Endothelial cell of umbilical vein (primary cell): Measurements from ENCODE around the gene SMURF2. TPM values are rescaled to one million over a fixed set of nuclear protein-coding genes. Genes with fewer than 3 reads are reported as not detected.

Experiments
- BruUV-seq: library from RNA; stranded (reverse); fragments of 400-500 nt; replicated peaks from 2 replicates; lab custom pipeline; 2021; lab: Mats Ljungman, UMichigan
- CTCF ChIA-PET: fragments of 300-600, 350-600 bp; sonication (Branson Sonifier 250); formaldehyde crosslinking; loops from one replicate; lab custom pipeline; 2021; ENCODE audit warnings: antibody characterized with exemption, inconsistent platforms; lab: Charles Lee
- POLR2A ChIA-PET: fragments of 300-600, 350-600 bp; sonication (Branson Sonifier 250); formaldehyde crosslinking; loops from one replicate; lab custom pipeline; 2021; ENCODE audit warnings: antibody characterized with exemption, inconsistent platforms; lab: Charles Lee
- DNase-seq: peaks from one replicate; pipeline ENCODE4 v3.0.0-alpha.2; 2011; ENCODE audit warnings: low read depth, low spot score
- FAIRE-seq: peaks from 2 replicates; lab custom pipeline; 2011; peaks lifted over from hg19 to GRCh38; lab: Jason Lieb, UNC
- H2AFZ ChIP-seq: 2 replicates; pipeline ENCODE4 v1.6.0; 2012; ENCODE audit warnings: low read depth, low read length, control low read depth, inconsistent platforms
- H3K27ac ChIP-seq: 2 replicates; pipeline ENCODE4 v1.5.1; 2011; ENCODE audit warnings: low read depth, mild to moderate bottlenecking, control low read depth, low read length, moderate library complexity; ENCODE audit not compliant: insufficient read depth
- H3K27me3 ChIP-seq, 2 experiments: 2 replicates each; pipeline versions ENCODE4 v1.6.0 to v1.6.1; 2011; ENCODE audit warnings: low read length in 2 of 2, mixed read lengths in 1 of 2; ENCODE audit not compliant: control insufficient read depth in 2 of 2, insufficient read depth in 2 of 2
- H3K36me3 ChIP-seq, 2 experiments: 2 replicates in 1 of 2; 3 replicates in 1 of 2; pipeline ENCODE4 v1.5.1; 2011; ENCODE audit warnings: low read length in 2 of 2, mild to moderate bottlenecking in 1 of 2, moderate library complexity in 1 of 2; ENCODE audit not compliant: control insufficient read depth in 2 of 2, insufficient read depth in 2 of 2; ENCODE audit errors: extremely low read depth in 1 of 2
- H3K4me1 ChIP-seq: 3 replicates; pipeline ENCODE4 v1.5.1; 2011; ENCODE audit warnings: mild to moderate bottlenecking, low read length; ENCODE audit not compliant: control insufficient read depth, insufficient read depth; ENCODE audit errors: extremely low read depth
- H3K4me2 ChIP-seq: 2 replicates; pipeline ENCODE4 v1.6.1; 2011; ENCODE audit warnings: low read length, control low read depth, mixed read lengths; ENCODE audit not compliant: insufficient read depth
- H3K4me3 ChIP-seq, 3 experiments: fragments of 200-600 bp in 1 of 3; sonication (generic), shearing (Covaris generic) in 1 of 3; replicated peaks in 1 of 3; 2 replicates each; pipeline ENCODE4 v1.5.1; 2011 to 2016; ENCODE audit warnings: control low read depth in 3 of 3, low read length in 3 of 3, mild to moderate bottlenecking in 2 of 3, inconsistent platforms in 1 of 3, low read depth in 1 of 3, moderate library complexity in 1 of 3; ENCODE audit not compliant: insufficient read depth in 1 of 3
- H3K79me2 ChIP-seq: 2 replicates; pipeline ENCODE4 v1.6.0; 2012; ENCODE audit warnings: low read length, inconsistent platforms; ENCODE audit not compliant: control insufficient read depth, insufficient read depth
- H3K9ac ChIP-seq: replicated peaks from 2 replicates; pipeline ENCODE3; 2011; ENCODE audit warnings: low read length, control low read depth; ENCODE audit not compliant: insufficient read depth; ENCODE audit errors: extremely low read depth
- H3K9me1 ChIP-seq: replicated peaks from 3 replicates; pipeline ENCODE4 v1.6.0; 2011; ENCODE audit warnings: mild to moderate bottlenecking, low read length; ENCODE audit not compliant: control insufficient read depth, insufficient read depth; ENCODE audit errors: extremely low read depth
- H3K9me3 ChIP-seq: replicated peaks from 2 replicates; pipeline ENCODE4 v1.5.1; 2012; ENCODE audit warnings: low read length, inconsistent platforms; ENCODE audit not compliant: control insufficient read depth, insufficient read depth
- H4K20me1 ChIP-seq: replicated peaks from 2 replicates; pipeline ENCODE3; 2011; ENCODE audit warnings: mild to moderate bottlenecking, low read length; ENCODE audit not compliant: control insufficient read depth, insufficient read depth; ENCODE audit errors: extremely low read depth
- EZH2 ChIP-seq: IDR thresholded peaks from 2 replicates; pipeline ENCODE4 v1.6.1; 2012; ENCODE audit warnings: borderline replicate concordance, low read depth, mild to moderate bottlenecking, moderate library complexity, low read length, inconsistent platforms; ENCODE audit not compliant: severe bottlenecking
- FOS ChIP-seq: IDR thresholded peaks from 2 replicates; pipeline ENCODE4 v1.6.1; 2011; ENCODE audit warnings: mild to moderate bottlenecking, low read length, moderate library complexity, borderline replicate concordance; ENCODE audit not compliant: insufficient read depth
- GATA2 ChIP-seq: IDR thresholded peaks from 2 replicates; pipeline ENCODE4 v1.7.0; 2011; ENCODE audit warnings: low read depth, mild to moderate bottlenecking, moderate library complexity, mixed read lengths, low read length; ENCODE audit not compliant: insufficient read length, insufficient read depth
- JUN ChIP-seq: IDR thresholded peaks from 2 replicates; pipeline ENCODE4 v1.6.1; 2011; ENCODE audit warnings: borderline replicate concordance, low read depth; ENCODE audit not compliant: insufficient read length, insufficient read depth
- MYC ChIP-seq: IDR thresholded peaks from one replicate; pipeline ENCODE4 v1.6.1; 2011; ENCODE audit warnings: mild to moderate bottlenecking, low read depth, low read length
- POLR2A ChIP-seq: IDR thresholded peaks from 2 replicates; pipeline ENCODE4 v1.6.1; 2012; ENCODE audit warnings: low read depth, mild to moderate bottlenecking, control low read depth, low read length
- POLR2AphosphoS5 ChIP-seq: IDR thresholded peaks from 2 replicates; pipeline ENCODE4 v1.6.1; 2012; ENCODE audit warnings: low read depth, mild to moderate bottlenecking, control low read depth, low read length, moderate library complexity; ENCODE audit not compliant: insufficient read depth
- dilution Hi-C: fragments of 300-500 bp; cut with MboI; formaldehyde crosslinking; loops from one replicate; pipeline ENCODE4 v1.15.0; 2019; ENCODE audit warnings: low sequenced_read_pairs; ENCODE audit not compliant: extremely low pct_ligation_motif_present
- intact Hi-C: fragments of 100-400 bp; cut with micrococcal nuclease; formaldehyde crosslinking; loops from one replicate; pipeline ENCODE4 v1.10.0; 2022
- polyA plus RNA-seq, 4 experiments: library from polyadenylated mRNA; depleted of rRNA in 3 of 4; stranded (reverse) in 3 of 4; unstranded in 1 of 4; fragments of >200 nt; gene quantifications; 2 replicates each; pipeline versions ENCODE4 v1.2.1 to v1.2.3, GENCODE V29; 2011 to 2012; ENCODE audit warnings: missing spikeins in 1 of 4
- total RNA-seq: library from RNA; stranded (reverse); gene quantifications from 2 replicates; pipeline ENCODE4 v1.2.3, GENCODE V29; 2021
- TF ChIP-seq, protein P1 (sequence below): IDR thresholded peaks from 2 replicates; pipeline ENCODE4 v1.6.1; 2011; ENCODE audit not compliant: insufficient read depth, insufficient read length
- TF ChIP-seq, protein P2 (sequence below), 2 donors: IDR thresholded peaks; 1 replicate in 1 of 2; 2 replicates in 1 of 2; pipeline ENCODE4 v1.5.1; 2011; ENCODE audit warnings: low read length in 2 of 2, mild to moderate bottlenecking in 2 of 2, moderate library complexity in 2 of 2, control low read depth in 1 of 2, inconsistent platforms in 1 of 2, low read depth in 1 of 2; ENCODE audit not compliant: insufficient read depth in 1 of 2; ENCODE audit errors: extremely low read depth in 1 of 2

The SMURF2 gene
- total and polyA plus RNA-seq, 2 donors (not counting 3 experiments of a cell fraction or from before 2014, with no cell fraction given) = 32.9 to 105 TPM

DNA sequence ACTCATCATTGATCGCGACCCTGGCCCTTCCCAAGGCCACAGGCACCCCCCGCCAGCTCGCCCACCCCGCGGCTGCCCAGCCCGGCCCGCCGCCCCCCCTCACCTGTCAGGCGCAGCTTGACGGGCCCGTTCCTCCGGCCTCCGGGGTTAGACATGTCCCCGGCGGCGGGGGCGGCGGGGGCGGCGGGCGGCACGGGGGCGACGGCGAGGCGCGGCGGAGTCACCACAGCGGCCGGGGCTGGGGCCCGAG lies 456 bp downstream of the SMURF2 start:
- Histone ChIP-seq H3K4me2 (no peak overlapping the region), H3K4me3 (peak overlapping the region; percentile 92 to 97 (median 95)), H3K36me3 (no peaks in the 10 kb centered on the region), H3K4me1 (peaks cover 34% of the 10 kb centered on the region), H3K27ac (peak overlapping the region; percentile 86), H3K9me3 (no peaks in the 10 kb centered on the region), H3K27me3 (no peaks in the 10 kb centered on the region), H3K79me2 (peaks cover 63% of the 10 kb centered on the region), H3K9me1 (no peaks in the 10 kb centered on the region), H4K20me1 (peaks cover 4% of the 10 kb centered on the region), H3K9ac (peak overlapping the region; percentile 97), H2AFZ (no peak overlapping the region)
- CTCF ChIA-PET = interaction anchor here (0.8 to 1.4 kb wide), 6 partner anchors 12 to 78 kb away, joined by 3 to 8 read pairs (median 4); no protein-coding TSS in a partner anchor
- no TSS peak for BruUV-seq
- TF ChIP-seq, protein P1, sequence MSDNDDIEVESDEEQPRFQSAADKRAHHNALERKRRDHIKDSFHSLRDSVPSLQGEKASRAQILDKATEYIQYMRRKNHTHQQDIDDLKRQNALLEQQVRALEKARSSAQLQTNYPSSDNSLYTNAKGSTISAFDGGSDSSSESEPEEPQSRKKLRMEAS = no peak
- TF ChIP-seq FOS = no peak
- TF ChIP-seq MYC = no peak
- TF ChIP-seq, protein P2, sequence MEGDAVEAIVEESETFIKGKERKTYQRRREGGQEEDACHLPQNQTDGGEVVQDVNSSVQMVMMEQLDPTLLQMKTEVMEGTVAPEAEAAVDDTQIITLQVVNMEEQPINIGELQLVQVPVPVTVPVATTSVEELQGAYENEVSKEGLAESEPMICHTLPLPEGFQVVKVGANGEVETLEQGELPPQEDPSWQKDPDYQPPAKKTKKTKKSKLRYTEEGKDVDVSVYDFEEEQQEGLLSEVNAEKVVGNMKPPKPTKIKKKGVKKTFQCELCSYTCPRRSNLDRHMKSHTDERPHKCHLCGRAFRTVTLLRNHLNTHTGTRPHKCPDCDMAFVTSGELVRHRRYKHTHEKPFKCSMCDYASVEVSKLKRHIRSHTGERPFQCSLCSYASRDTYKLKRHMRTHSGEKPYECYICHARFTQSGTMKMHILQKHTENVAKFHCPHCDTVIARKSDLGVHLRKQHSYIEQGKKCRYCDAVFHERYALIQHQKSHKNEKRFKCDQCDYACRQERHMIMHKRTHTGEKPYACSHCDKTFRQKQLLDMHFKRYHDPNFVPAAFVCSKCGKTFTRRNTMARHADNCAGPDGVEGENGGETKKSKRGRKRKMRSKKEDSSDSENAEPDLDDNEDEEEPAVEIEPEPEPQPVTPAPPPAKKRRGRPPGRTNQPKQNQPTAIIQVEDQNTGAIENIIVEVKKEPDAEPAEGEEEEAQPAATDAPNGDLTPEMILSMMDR (IDR thresholded peaks at IDR 0.05; ENCODE audit: extremely low read depth in 1 of 2, insufficient read depth in 1 of 2, low read depth in 1 of 2, low read length in 2 of 2) = no peak
- TF ChIP-seq POLR2A = no peak
- TF ChIP-seq JUN = no peak
- no peak for TF ChIP-seq EZH2
- no peak for TF ChIP-seq GATA2
- no peak for TF ChIP-seq POLR2AphosphoS5
- POLR2A ChIA-PET = interaction anchor here (1.0 to 1.9 kb wide), 2 partner anchors 11 to 47 kb away, joined by 3 to 10 read pairs; no protein-coding TSS in a partner anchor
- intact Hi-C loops = no loop called here
- FAIRE-seq (no peak), DNase-seq (no peak)
- dilution Hi-C loops = no loop called here
